Measurements from ENCODE around the gene LRFN5.
"Not testable (repeated sequence)": the region's sequence is repeated elsewhere in the genome, so short reads cannot be mapped to it uniquely, and the experiment has no call there.

LRFN5 gene

DNA sequence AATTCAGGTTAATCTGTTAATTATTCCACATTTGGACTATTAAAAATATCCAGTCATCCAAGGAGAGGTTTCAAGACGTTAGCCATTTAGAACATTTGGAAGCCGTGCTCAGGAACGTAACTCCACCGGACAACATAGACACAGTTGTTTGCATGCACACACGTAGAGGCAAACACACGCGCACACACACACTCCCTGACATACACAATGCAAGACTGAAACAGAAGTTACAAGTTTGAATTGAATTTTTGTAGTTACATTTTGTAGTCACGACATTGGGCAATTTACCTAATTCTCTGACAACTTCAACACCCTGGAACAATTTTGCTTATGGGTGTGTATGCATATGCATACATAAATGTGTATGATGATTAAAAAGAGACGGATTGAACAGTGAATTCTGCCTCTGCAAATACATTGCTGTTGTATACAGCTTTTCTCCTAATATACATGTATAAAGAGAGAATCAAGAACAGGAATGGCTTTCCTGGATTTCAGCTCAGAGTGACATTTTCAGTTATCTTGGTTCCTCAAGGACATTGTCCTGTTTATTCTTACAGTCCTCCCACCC, 298.8 kb downstream of the LRFN5 start:
- no peak for DNase-seq

DNA sequence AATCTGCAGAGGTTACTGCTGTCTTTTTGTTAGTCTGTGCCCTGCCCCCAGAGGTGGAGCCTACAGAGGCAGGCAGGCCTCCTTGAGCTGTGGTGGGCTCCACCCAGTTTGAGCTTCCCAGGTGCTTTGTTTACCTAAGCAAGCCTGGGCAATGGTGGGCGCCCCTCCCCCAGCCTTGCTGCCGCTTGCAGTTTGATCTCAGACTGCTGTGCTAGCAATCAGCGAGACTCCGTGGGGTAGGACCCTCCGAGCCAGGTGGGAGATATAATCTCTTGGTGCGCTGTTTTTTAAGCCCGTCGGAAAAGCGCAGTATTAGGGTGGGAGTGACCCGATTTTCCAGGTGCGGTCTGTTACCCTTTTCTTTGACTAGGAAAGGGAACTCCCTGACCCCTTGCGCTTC, 304.5 kb downstream of the LRFN5 start:
- DNase-seq = not testable (repeated sequence)

DNA sequence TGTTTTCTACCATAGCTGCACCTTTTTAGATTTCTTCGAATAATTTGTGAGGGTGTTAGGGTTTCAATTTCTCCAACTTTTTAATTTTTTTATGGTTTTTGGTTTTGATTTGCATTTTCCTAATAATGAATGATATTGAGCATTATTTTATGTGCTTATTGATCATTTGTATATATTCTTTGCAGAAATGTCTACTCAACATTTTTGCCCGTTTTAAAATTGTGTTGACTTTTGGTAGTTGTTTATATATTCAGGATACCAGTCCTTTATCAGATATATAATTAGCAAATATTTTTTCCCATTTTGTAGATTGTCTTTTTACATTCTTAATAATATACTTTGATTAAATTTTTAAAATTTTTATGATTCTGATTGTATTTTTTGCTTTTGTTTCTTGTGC, 306.7 kb downstream of the LRFN5 start:
- DNase-seq = no peak

DNA sequence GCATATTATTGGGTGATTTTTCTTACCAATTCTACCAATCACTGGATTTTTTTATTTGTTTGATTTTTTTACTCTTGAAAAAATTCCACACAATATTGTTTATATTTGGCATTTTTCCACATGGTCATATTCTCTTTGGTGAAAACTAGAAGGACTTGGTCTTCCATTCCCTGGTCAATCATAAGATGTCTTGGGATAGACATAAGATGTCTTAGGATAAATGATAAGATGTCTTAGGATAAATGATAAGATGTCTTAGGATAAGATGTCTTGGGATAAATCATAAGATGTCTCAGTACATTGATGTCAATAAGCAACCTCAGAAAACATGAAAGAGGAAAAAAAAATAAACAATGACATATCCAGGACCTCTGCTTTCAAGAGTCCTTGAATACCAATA, 309.1 kb downstream of the LRFN5 start:
- DNase-seq = no peak

DNA sequence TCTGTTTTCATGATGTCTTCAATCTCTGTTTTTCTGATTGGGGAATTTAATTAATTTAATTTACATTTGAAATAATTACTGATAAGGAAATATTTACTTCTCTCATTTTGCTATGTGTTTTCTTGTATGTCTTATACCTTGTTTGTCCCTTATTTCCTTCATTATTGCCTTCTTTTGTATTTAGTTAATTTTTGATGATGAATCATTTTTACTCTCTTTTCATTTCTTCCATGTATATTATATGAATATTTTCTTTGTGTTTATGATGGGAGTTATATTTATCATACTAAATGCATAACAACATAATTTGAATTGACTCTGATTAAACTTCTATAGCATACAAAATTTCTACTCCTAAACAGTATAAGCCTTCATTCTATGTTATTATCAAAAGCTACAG, 309.6 kb downstream of the LRFN5 start:
- DNase-seq = no peak

DNA sequence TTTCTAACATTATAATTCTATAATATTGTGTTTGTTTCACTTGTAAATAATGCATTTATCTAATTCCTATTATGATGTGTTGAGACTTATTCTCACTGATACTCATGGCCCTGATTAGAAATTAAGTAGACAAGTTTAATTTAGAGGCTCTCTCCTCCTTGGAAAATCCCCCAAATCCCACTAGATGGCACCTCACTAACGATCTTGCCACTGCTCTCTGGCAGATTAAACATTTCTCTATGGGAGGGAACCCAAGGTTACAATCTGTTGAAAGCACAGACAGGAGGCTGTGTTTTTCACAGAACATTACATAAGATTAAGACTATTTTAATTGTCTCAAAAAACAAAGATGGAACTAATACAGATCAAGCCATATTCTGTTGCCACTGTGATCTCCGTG, 318.7 kb downstream of the LRFN5 start:
- DNase-seq = peak; percentile 44 to 45

DNA sequence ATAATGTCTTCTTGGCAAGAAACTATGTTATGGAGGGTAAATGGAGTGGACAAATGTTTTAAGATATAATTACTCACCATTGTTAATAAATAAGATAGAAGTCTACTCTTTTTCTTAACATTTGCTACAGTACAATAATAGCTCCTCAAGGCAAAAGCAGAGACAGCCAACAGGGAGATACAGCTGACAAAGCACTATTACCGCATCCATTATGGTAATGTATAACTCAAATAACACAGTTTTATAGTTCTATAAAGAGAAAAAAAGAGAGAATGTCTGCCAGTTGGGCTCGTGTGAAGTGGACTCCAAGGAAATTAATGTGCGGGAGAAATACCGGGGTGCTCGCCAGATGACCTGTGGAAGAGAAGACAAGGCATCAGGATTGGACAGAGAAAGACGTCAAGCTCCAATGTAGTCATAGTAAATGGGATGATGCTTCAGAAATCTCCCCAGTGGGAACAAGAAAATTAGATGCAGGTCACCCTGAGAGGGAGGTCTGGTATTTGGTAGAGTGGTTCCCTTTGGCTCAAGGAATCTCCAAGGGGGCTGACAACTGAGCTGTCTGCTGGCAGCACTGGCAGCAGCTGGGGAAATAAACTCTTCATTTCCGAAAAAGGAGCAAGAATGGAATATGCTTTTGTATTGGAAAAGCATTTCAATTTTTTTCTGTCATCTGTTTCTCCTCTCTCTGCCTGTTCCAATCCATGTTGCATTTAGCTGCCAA, 343.9 kb downstream of the LRFN5 start:
- DNase-seq = no peak
